GM20000 (cell line): ENCODE results near the gene SLC24A3.

Experiments
- DNase-seq: peaks from one replicate; pipeline ENCODE4 v3.0.0; 2012; ENCODE audit warnings: low spot score
- TF ChIP-seq, protein P1 (sequence below): IDR thresholded peaks from 2 replicates; pipeline ENCODE4 v1.5.1; 2012; ENCODE audit warnings: mild to moderate bottlenecking, control low read depth; ENCODE audit errors: extremely low read depth, missing control alignments

Gene SLC24A3

DNA sequence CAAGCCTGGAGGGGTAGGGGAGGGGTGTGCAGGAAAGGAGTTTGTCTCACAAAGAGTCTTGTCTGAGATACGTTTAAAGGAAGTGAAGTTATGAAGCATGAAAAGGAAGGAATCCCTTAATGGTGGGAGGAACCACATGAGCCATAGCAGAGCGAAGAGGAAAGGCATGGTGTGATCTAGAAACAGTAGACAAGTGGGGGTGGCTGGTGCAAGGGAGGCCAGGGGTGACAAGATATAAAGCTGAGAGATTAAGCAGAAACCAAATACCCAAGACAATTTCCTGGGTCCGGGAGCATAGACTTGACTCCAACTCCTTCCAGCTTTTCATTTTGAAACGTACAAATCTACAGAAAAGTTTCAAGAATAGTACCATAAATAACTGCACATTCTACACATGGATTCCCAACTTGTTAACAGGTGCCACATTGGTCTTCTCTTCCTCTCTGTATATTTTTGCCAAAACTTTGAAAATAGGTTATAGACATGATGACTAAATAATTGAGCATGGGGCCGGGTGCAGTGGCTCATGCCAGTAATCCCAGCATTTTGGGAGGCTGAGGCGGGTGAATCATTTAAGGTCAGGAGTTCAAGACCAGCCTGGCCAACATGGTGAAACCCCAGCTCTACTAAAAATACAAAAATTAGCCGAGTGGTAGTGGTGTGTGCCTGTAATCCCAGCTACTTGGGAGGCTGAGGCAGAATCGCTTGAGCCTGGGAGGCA is 211.6 kb downstream of the SLC24A3 start:
- TF ChIP-seq, protein P1, sequence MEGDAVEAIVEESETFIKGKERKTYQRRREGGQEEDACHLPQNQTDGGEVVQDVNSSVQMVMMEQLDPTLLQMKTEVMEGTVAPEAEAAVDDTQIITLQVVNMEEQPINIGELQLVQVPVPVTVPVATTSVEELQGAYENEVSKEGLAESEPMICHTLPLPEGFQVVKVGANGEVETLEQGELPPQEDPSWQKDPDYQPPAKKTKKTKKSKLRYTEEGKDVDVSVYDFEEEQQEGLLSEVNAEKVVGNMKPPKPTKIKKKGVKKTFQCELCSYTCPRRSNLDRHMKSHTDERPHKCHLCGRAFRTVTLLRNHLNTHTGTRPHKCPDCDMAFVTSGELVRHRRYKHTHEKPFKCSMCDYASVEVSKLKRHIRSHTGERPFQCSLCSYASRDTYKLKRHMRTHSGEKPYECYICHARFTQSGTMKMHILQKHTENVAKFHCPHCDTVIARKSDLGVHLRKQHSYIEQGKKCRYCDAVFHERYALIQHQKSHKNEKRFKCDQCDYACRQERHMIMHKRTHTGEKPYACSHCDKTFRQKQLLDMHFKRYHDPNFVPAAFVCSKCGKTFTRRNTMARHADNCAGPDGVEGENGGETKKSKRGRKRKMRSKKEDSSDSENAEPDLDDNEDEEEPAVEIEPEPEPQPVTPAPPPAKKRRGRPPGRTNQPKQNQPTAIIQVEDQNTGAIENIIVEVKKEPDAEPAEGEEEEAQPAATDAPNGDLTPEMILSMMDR: no peak
- DNase-seq: no peak

DNA sequence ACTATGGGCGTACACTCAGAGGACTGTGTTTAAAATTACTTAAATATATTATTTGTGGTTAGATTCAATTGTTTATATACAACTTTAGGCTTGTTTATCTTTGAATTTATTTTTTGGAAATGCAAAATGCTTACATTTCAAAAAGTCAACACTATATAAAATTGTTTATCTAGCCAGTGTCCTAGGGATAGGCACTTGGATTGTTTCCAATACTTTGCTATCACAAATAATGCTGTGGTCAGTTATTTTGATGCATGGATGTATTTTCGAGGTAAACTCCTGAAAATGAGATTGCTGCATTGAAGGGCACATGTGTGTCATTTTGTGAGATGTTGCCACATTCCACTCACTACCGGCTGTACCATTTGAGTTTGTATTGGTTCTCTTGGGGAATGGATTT is 213.9 kb downstream of the SLC24A3 start:
- TF ChIP-seq, protein P1: no peak
- no peak for DNase-seq

DNA sequence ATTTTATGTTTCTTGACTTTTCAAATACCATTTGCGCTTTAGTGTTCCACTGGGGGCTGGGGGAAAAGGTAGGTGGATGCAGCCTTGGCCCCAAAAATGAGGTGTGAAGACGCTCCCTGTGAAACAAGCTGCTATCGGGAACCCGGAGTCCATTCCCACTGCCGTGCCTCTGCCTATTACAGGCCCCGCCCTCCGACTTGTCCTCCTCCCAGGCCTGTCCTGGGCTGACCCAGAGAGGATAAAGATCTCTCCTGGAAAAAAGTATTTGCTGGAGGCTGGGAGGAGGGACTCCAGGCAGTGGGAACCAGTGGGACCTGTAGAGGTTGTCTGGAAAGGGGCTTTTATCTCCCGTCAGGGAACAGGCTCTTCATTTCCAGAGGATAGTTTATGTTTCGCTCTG is 215.0 kb downstream of the SLC24A3 start:
- no peak for DNase-seq
- TF ChIP-seq, protein P1: no peak

DNA sequence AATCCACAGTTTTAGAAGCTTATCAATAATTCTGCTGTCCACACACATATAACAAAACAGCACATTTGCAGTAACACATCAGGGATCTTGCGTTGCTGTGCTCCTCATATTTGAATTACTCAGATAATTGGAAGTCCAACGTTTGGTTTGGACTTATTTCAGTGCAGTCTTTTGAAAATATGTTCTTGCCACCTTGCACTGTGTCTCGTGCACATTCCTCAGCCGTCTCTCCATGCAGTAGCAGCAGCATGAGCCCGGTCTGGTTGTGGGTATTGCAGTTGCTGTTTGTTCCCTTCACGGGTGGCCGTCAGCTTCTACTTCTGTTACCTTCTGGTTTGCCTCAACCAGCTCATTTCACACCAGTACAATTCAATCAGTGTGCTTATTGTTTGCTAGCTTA is 215.5 kb downstream of the SLC24A3 start:
- TF ChIP-seq, protein P1: no peak

DNA sequence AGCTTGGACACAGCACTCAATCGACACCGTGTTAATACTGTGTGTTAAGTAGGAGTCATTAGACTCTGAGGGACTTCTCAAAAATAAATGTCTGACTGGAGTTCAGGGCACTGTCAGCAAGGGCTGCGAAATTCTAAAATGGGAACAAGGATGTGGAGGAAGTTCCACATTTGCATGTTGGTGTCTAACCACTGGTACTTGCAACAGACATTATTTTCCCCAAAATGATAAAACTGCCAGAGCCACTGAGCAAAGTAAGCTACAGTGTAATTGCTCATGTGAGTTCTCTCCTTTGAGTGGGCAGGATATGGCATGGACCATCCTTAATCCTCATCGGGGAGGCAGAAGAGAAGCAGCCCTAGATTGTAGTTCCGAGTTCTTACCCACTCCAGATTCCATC is 215.9 kb downstream of the SLC24A3 start:
- TF ChIP-seq, protein P1: no peak
- DNase-seq: no peak

More for the DNA sequence above, 215.5 kb downstream of the SLC24A3 start:
- no peak for DNase-seq

DNA sequence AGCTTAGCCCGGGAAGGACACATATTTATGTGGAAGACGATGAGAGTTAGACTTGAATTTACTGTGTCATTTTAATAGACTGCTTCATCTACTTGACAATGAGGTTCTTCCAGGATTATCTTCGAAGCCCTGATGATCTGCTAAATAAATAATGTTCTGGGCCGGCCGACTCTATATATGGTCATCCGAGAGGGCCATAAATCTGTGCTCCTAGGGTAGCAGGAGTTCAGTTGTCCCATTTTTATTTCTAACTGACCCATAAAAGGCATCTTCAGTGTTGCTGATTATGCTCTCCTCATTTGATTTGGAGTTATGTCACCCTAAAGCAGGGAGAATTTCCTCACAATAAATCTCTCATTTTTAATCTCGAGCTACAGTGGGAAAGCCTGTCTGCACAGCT is 217.1 kb downstream of the SLC24A3 start:
- DNase-seq: no peak
- TF ChIP-seq, protein P1: no peak

DNA sequence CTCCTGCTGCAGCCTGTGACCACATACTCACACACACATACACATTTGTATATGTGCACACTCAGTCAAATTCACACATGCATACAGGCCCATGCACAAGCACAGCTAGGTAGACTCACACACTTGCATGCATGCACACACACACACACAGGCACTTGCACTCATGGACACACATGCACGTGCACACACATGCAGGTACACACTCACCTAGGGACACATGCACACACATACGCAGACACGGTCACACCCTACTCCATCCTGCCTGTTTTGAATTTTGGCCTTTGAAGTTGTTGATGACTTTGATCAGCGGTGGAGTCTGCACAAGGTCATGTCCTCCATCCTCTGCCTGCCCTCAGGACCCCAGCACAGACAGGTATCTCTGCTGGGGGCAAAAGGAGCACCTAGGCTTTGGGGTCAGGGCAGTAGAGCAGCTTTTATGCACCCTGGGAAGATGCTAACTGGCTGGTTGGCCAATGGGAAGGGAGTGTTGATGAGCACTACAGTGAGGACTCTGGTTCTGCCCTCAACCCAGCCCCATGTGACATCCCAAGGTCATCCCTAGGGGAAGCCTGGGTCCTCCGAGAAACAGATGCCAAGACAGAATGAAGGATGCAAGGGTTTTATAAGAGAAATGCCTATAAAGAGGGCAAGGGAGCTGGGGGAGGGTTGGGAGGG is 218.3 kb downstream of the SLC24A3 start:
- no peak for DNase-seq
- TF ChIP-seq, protein P1: no peak
